ENCODE results near the gene AADACL2.

- TF ChIP-seq CTCF (IDR thresholded peaks at IDR 0.05) = no peak
- TF ChIP-seq POLR2A (IDR thresholded peaks at IDR 0.05) = no peak
These were observed 39.2 kb downstream of the AADACL2 start for GRCh38 chr3:151772825-151773480.

All from tibial nerve (tissue), 3 donors.